Astrocyte (in vitro differentiated cells and primary cell): ENCODE data around the gene VGLL2. TPM values are rescaled to one million over a fixed set of nuclear protein-coding genes. Genes with fewer than 3 reads are reported as not detected.

Source experiments
- DNase-seq: peaks from one replicate; pipeline ENCODE4 v3.0.0-alpha.2; 2010; ENCODE audit warnings: low read depth
- FAIRE-seq: peaks from 2 replicates; lab custom pipeline; 2011; peaks lifted over from hg19 to GRCh38; lab: Jason Lieb, UNC
- H2AFZ ChIP-seq: 2 replicates; pipeline ENCODE4 v1.6.0; 2012; ENCODE audit warnings: low read depth, low read length, inconsistent platforms
- H3K27ac ChIP-seq: 2 replicates; pipeline ENCODE4 v1.5.1; 2011; ENCODE audit warnings: low read depth, low read length, inconsistent platforms
- H3K27me3 ChIP-seq: 2 replicates; pipeline ENCODE4 v1.6.0; 2011; ENCODE audit warnings: low read length, inconsistent platforms; ENCODE audit not compliant: insufficient read depth
- H3K36me3 ChIP-seq: 2 replicates; pipeline ENCODE4 v1.5.1; 2011; ENCODE audit warnings: low read length, inconsistent platforms; ENCODE audit not compliant: insufficient read depth
- H3K4me1 ChIP-seq: 2 replicates; pipeline ENCODE4 v1.5.1; 2011; ENCODE audit warnings: low read length, inconsistent platforms; ENCODE audit not compliant: insufficient read depth
- H3K4me2 ChIP-seq: 2 replicates; pipeline ENCODE4 v1.6.0; 2012; ENCODE audit warnings: low read length, inconsistent platforms
- H3K4me3 ChIP-seq: 2 replicates; pipeline ENCODE4 v1.5.1; 2011; ENCODE audit warnings: low read depth, mild to moderate bottlenecking, low read length, inconsistent platforms; ENCODE audit not compliant: insufficient read depth
- H3K79me2 ChIP-seq: 2 replicates; pipeline ENCODE4 v1.6.0; 2012; ENCODE audit warnings: mild to moderate bottlenecking, low read length, inconsistent platforms; ENCODE audit not compliant: insufficient read depth
- H3K9ac ChIP-seq: 2 replicates; pipeline ENCODE4 v1.6.0; 2012; ENCODE audit warnings: mild to moderate bottlenecking, low read length, inconsistent platforms
- H3K9me3 ChIP-seq: 2 replicates; pipeline ENCODE4 v1.5.1; 2012; ENCODE audit warnings: low read depth, mild to moderate bottlenecking, low read length, inconsistent platforms; ENCODE audit not compliant: insufficient read depth
- H4K20me1 ChIP-seq: 2 replicates; pipeline ENCODE4 v1.6.0; 2012; ENCODE audit warnings: low read length, inconsistent platforms; ENCODE audit not compliant: insufficient read depth
- H3K27ac Mint-ChIP-seq: one replicate; pipeline ENCODE4 v1.8.0; 2021; ENCODE audit warnings: mild to moderate bottlenecking, mixed read lengths; ENCODE audit not compliant: unreplicated experiment
- H3K27me3 Mint-ChIP-seq: one replicate; pipeline ENCODE4 v1.8.0; 2021; ENCODE audit warnings: low read depth, mixed read lengths; ENCODE audit not compliant: unreplicated experiment
- H3K36me3 Mint-ChIP-seq: one replicate; pipeline ENCODE4 v1.8.0; 2021; ENCODE audit warnings: low read depth, mixed read lengths; ENCODE audit not compliant: unreplicated experiment
- H3K4me1 Mint-ChIP-seq: one replicate; pipeline ENCODE4 v1.8.0; 2021; ENCODE audit warnings: low read depth, mixed read lengths; ENCODE audit not compliant: unreplicated experiment
- H3K4me3 Mint-ChIP-seq: one replicate; pipeline ENCODE4 v1.8.0; 2021; ENCODE audit warnings: mild to moderate bottlenecking, moderate library complexity, mixed read lengths; ENCODE audit not compliant: unreplicated experiment
- H3K9me3 Mint-ChIP-seq: one replicate; pipeline ENCODE4 v1.8.0; 2021; ENCODE audit warnings: mild to moderate bottlenecking, mixed read lengths; ENCODE audit not compliant: unreplicated experiment
- CTCF ChIP-seq: IDR thresholded peaks from 2 replicates; pipeline ENCODE4 v1.5.1; 2011; ENCODE audit warnings: low read depth, mild to moderate bottlenecking, inconsistent platforms, low read length, moderate library complexity; ENCODE audit not compliant: insufficient read depth
- EZH2 ChIP-seq: IDR thresholded peaks from 2 replicates; pipeline ENCODE4 v1.6.1; 2012; ENCODE audit warnings: mild to moderate bottlenecking, low read length, inconsistent platforms; ENCODE audit not compliant: insufficient read depth
- total RNA-seq: library from RNA; stranded (reverse); gene quantifications from 2 replicates; pipeline ENCODE4 v1.2.1, GENCODE V29; 2021

Gene VGLL2
- total RNA-seq, 1 donor from 2014 or later = 1.7 TPM

DNA sequence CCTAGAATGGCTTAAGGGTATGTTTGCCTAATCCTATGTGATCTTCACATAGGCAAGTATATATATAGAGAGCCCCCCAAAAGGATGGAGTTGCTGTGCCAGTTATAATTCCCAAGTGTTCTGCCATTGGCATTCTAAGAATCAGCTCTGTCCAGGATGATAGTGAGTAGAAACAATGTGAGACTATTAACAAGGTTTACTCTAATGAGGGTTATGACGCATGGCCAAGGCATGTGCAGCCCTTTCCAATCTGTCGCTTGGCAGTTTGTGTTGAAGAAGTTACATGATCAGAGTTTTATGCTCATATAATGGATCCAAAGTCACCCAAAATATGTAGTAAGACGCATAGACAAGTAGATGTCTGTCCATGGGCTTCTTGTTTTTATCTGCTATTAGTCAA, 33.6 kb downstream of the VGLL2 start:
- no peaks in the 10 kb centered on the region for H3K9me3 Mint-ChIP-seq
- no peaks in the 10 kb centered on the region for H3K36me3 Mint-ChIP-seq
- no peaks in the 10 kb centered on the region for H3K4me1 Mint-ChIP-seq
- Histone ChIP-seq H3K27ac (no peak overlapping the region), H3K4me2 (no peak overlapping the region), H4K20me1 (no peaks in the 10 kb centered on the region), H3K9me3 (no peaks in the 10 kb centered on the region), H3K79me2 (no peaks in the 10 kb centered on the region), H3K4me3 (no peak overlapping the region), H3K9ac (no peak overlapping the region), H3K4me1 (no peaks in the 10 kb centered on the region), H2AFZ (no peak overlapping the region), H3K27me3 (no peaks in the 10 kb centered on the region), H3K36me3 (no peaks in the 10 kb centered on the region)
- peaks cover 2% of the 10 kb centered on the region for H3K27me3 Mint-ChIP-seq
- no peak overlapping the region for H3K27ac Mint-ChIP-seq
- TF ChIP-seq EZH2 (no peak), CTCF (no peak)
- DNase-seq (no peak), FAIRE-seq (no peak)
- no peak overlapping the region for H3K4me3 Mint-ChIP-seq

- H3K4me3 ChIP-seq = no peak overlapping the region
- H3K36me3 ChIP-seq = no peaks in the 10 kb centered on the region
- Mint-ChIP-seq H3K4me1 (no peaks in the 10 kb centered on the region), H3K27ac (no peak overlapping the region), H3K36me3 (no peaks in the 10 kb centered on the region), H3K4me3 (no peak overlapping the region), H3K9me3 (no peaks in the 10 kb centered on the region), H3K27me3 (no peaks in the 10 kb centered on the region)
- DNase-seq = no peak
- no peak overlapping the region for H3K9ac ChIP-seq
- no peak for FAIRE-seq
- no peaks in the 10 kb centered on the region for H3K79me2 ChIP-seq
- H3K4me1 ChIP-seq = no peaks in the 10 kb centered on the region
- H3K9me3 ChIP-seq = no peaks in the 10 kb centered on the region
- no peak overlapping the region for H3K4me2 ChIP-seq
- TF ChIP-seq EZH2 = no peak
- TF ChIP-seq CTCF = no peak
- no peak overlapping the region for H2AFZ ChIP-seq
- no peak overlapping the region for H3K27ac ChIP-seq
- no peaks in the 10 kb centered on the region for H4K20me1 ChIP-seq
- H3K27me3 ChIP-seq = no peaks in the 10 kb centered on the region
Observed at GRCh38 chr6:117303323-117303722, 38.0 kb downstream of the VGLL2 start.

GRCh38 chr6:117304446-117304845, 39.1 kb downstream of the VGLL2 start:
- TF ChIP-seq CTCF = no peak
- TF ChIP-seq EZH2 = no peak
- Histone ChIP-seq H3K9ac (no peak overlapping the region), H3K9me3 (no peaks in the 10 kb centered on the region), H3K27me3 (no peaks in the 10 kb centered on the region), H3K4me2 (no peak overlapping the region), H2AFZ (no peak overlapping the region), H3K27ac (no peak overlapping the region), H3K4me3 (no peak overlapping the region), H3K4me1 (no peaks in the 10 kb centered on the region), H3K79me2 (no peaks in the 10 kb centered on the region), H4K20me1 (no peaks in the 10 kb centered on the region), H3K36me3 (no peaks in the 10 kb centered on the region)
- Mint-ChIP-seq H3K4me1 (no peaks in the 10 kb centered on the region), H3K9me3 (no peaks in the 10 kb centered on the region), H3K4me3 (no peak overlapping the region), H3K36me3 (no peaks in the 10 kb centered on the region), H3K27ac (no peak overlapping the region), H3K27me3 (no peaks in the 10 kb centered on the region)
- DNase-seq (no peak), FAIRE-seq (no peak)
